ENCODE results near the gene AGBL1.

The AGBL1 gene

GRCh38 chr15:86042226-86042625 lies 37.4 kb upstream of the AGBL1 start:
- Histone ChIP-seq H3K79me2 (ENCODE audit: insufficient read depth, low read length) (no peaks in the 10 kb centered on the region), H3K9me3 (ENCODE audit: insufficient read depth, low read length) (no peaks in the 10 kb centered on the region), H3K9ac (ENCODE audit: low read length) (no peak overlapping the region), H4K20me1 (ENCODE audit: low read depth, low read length) (no peaks in the 10 kb centered on the region), H3F3A (ENCODE audit: insufficient read depth) (no peaks in the 10 kb centered on the region), H3K27me3 (ENCODE audit: low read length) (no peaks in the 10 kb centered on the region), H3K4me2 (ENCODE audit: low read depth, low read length, poor library complexity, severe bottlenecking) (no peak overlapping the region), H3K9me2 (replicated peaks; ENCODE audit: insufficient read depth, low read length) (no peaks in the 10 kb centered on the region), H2AFZ (ENCODE audit: low read depth, low read length, severe bottlenecking) (no peak overlapping the region), H3K27ac (ENCODE audit: low read depth, low read length) (no peak overlapping the region), H3K36me3 (ENCODE audit: low read length) (no peaks in the 10 kb centered on the region), H3K4me3 (ENCODE audit: insufficient read depth, low read length, poor library complexity, severe bottlenecking) (no peak overlapping the region)
- TF ChIP-seq CTCF (IDR thresholded peaks at IDR 0.05; ENCODE audit: insufficient read depth, low read length, poor library complexity, severe bottlenecking), result no peak
- no peak for TF ChIP-seq EZH2phosphoT487 (conservative IDR thresholded peaks at IDR 0.05; ENCODE audit: low read length)

GRCh38 chr15:86044981-86045380 lies 34.7 kb upstream of the AGBL1 start:
- Histone ChIP-seq H2AFZ (ENCODE audit: low read depth, low read length, severe bottlenecking) (no peak overlapping the region), H3K9me2 (replicated peaks; ENCODE audit: insufficient read depth, low read length) (no peaks in the 10 kb centered on the region), H4K20me1 (ENCODE audit: low read depth, low read length) (no peaks in the 10 kb centered on the region), H3K9ac (ENCODE audit: low read length) (no peak overlapping the region), H3K9me3 (ENCODE audit: insufficient read depth, low read length) (no peaks in the 10 kb centered on the region), H3K79me2 (ENCODE audit: insufficient read depth, low read length) (no peaks in the 10 kb centered on the region), H3K4me2 (ENCODE audit: low read depth, low read length, poor library complexity, severe bottlenecking) (no peak overlapping the region), H3F3A (ENCODE audit: insufficient read depth) (no peaks in the 10 kb centered on the region), H3K36me3 (ENCODE audit: low read length) (no peaks in the 10 kb centered on the region), H3K27me3 (ENCODE audit: low read length) (no peaks in the 10 kb centered on the region), H3K27ac (ENCODE audit: low read depth, low read length) (no peak overlapping the region), H3K4me3 (ENCODE audit: insufficient read depth, low read length, poor library complexity, severe bottlenecking) (no peak overlapping the region)
- TF ChIP-seq CTCF (IDR thresholded peaks at IDR 0.05; ENCODE audit: insufficient read depth, low read length, poor library complexity, severe bottlenecking), result no peak
- no peak for TF ChIP-seq EZH2phosphoT487 (conservative IDR thresholded peaks at IDR 0.05; ENCODE audit: low read length)

- Histone ChIP-seq H3K9me2 (replicated peaks; ENCODE audit: insufficient read depth, low read length) (no peaks in the 10 kb centered on the region), H3K9me3 (ENCODE audit: insufficient read depth, low read length) (no peaks in the 10 kb centered on the region), H3K36me3 (ENCODE audit: low read length) (no peaks in the 10 kb centered on the region), H3K4me2 (ENCODE audit: low read depth, low read length, poor library complexity, severe bottlenecking) (no peak overlapping the region), H3K79me2 (ENCODE audit: insufficient read depth, low read length) (no peaks in the 10 kb centered on the region), H3K27me3 (ENCODE audit: low read length) (no peaks in the 10 kb centered on the region), H3F3A (ENCODE audit: insufficient read depth) (no peaks in the 10 kb centered on the region), H3K4me3 (ENCODE audit: insufficient read depth, low read length, poor library complexity, severe bottlenecking) (no peak overlapping the region), H2AFZ (ENCODE audit: low read depth, low read length, severe bottlenecking) (no peak overlapping the region), H3K27ac (ENCODE audit: low read depth, low read length) (no peak overlapping the region), H3K9ac (ENCODE audit: low read length) (no peak overlapping the region), H4K20me1 (ENCODE audit: low read depth, low read length) (no peaks in the 10 kb centered on the region)
- TF ChIP-seq EZH2phosphoT487 (conservative IDR thresholded peaks at IDR 0.05; ENCODE audit: low read length), result no peak
- TF ChIP-seq CTCF (IDR thresholded peaks at IDR 0.05; ENCODE audit: insufficient read depth, low read length, poor library complexity, severe bottlenecking), result no peak
Measured at GRCh38 chr15:86054338-86054737, 25.3 kb upstream of the AGBL1 start.

Data from SU-DHL-6 (cell line).